LNCaP clone FGC (cell line): Measurements from ENCODE around the gene ABCC8.

Experiments used
- DNase-seq: peaks from one replicate; pipeline ENCODE4 v3.0.0-alpha.2; 2011; ENCODE audit warnings: low read depth
- H3K4me3 ChIP-seq: 2 replicates; pipeline ENCODE4 v1.5.1; 2011; ENCODE audit warnings: mild to moderate bottlenecking, low read depth, low read length, control low read depth
- TF ChIP-seq, protein P1 (sequence below): IDR thresholded peaks from 2 replicates; pipeline ENCODE4 v1.5.1; 2012; ENCODE audit warnings: mild to moderate bottlenecking; ENCODE audit not compliant: control insufficient read depth, insufficient read depth; ENCODE audit errors: extremely low read depth

Gene ABCC8

DNA sequence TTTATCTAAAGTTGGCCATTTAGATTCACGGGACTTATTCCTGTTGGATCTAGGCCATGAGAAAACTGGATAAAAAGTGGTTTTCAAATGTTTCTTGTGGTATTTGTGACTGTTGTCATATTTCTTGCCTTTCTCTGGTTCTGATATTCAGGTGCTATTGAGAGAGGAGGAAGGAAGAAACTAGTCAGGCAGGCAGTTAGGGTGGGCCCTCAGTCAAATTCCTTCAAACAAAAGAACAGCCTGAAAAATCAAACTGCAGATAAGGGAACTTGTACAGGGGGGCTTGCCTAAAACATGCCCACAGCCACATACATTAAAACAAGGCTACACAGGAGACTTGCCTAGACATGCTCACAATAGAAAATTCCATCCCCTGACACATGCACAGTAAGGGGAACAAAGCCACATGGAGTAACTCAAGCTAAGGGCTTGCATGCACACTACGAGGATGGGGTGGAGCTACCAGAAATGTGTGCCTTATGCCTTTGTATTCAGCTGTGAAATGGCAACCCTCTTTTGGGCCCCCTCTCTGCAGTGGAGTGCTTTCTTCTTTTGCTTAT is 106.9 kb downstream of the ABCC8 start:
- DNase-seq: no peak
- TF ChIP-seq, protein P1, sequence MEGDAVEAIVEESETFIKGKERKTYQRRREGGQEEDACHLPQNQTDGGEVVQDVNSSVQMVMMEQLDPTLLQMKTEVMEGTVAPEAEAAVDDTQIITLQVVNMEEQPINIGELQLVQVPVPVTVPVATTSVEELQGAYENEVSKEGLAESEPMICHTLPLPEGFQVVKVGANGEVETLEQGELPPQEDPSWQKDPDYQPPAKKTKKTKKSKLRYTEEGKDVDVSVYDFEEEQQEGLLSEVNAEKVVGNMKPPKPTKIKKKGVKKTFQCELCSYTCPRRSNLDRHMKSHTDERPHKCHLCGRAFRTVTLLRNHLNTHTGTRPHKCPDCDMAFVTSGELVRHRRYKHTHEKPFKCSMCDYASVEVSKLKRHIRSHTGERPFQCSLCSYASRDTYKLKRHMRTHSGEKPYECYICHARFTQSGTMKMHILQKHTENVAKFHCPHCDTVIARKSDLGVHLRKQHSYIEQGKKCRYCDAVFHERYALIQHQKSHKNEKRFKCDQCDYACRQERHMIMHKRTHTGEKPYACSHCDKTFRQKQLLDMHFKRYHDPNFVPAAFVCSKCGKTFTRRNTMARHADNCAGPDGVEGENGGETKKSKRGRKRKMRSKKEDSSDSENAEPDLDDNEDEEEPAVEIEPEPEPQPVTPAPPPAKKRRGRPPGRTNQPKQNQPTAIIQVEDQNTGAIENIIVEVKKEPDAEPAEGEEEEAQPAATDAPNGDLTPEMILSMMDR: no peak
- H3K4me3 ChIP-seq: no peak overlapping the region

DNA sequence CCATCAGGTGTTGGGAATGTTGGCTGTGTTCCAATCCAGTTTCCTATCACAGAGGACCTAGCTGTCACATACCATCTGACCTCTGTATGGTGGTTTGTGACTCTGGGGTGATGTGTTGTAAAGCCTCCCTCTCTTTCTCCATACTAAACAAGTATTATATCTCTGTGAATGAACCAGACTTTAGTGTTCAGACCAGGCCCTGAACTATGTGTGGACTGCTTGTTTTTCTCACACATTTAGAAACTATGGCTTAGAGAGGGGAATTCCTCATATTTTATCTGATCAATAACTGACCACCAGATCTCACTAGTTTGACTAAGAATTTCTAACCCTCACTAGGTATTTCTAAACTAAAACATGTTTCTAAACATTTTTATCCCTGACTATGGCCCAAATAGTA is 107.6 kb downstream of the ABCC8 start:
- TF ChIP-seq, protein P1: no peak
- DNase-seq: no peak
- H3K4me3 ChIP-seq: no peak overlapping the region

DNA sequence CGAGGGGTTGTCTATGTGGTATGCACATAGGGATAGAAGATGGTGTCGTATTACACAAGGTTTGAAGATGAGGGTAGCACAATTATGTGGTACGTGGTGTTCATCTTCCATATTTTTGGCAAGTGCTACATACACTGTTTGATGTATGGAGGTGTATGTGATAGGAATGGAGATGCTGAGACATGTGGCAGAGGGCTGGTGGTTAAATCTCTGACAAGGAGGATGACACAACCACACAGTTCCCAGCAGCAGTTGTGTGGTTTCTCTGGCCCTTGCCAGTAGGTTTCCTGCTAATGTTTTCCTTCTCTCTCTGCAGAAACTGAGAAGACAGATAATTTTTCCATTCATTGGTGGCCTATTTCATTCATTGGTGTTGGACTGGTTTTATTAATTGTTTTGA is 108.1 kb downstream of the ABCC8 start:
- H3K4me3 ChIP-seq: no peak overlapping the region
- TF ChIP-seq, protein P1: no peak
- DNase-seq: no peak

- DNase-seq: no peak
- no peak overlapping the region for H3K4me3 ChIP-seq
- TF ChIP-seq, protein P1: no peak
Measured at GRCh38 chr11:17366495-17366894, 110.2 kb downstream of the ABCC8 start.

DNA sequence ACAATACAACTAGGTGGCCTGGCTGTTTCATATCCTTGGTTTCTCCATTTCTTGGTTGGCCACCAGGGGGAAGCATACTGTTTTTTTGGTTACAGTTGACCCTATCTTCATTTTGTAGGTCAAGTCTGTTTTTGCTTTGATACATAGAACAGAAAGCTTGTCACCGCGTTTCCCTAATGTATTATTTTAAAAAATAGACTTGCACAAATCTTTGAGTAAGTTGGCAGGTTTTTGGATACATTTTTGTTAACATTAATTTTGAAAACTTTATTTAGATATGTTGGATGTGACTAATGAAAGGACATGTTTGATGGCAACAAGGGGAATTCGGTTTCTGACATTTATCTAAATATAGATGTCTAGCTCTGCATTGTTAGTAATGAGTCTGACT is 122.0 kb downstream of the ABCC8 start:
- TF ChIP-seq, protein P1: peak; percentile 61
- DNase-seq: peak; percentile 60
- H3K4me3 ChIP-seq: peak overlapping the region; percentile 64; the same call in 1 of the 2 replicates

- DNase-seq: no peak
- TF ChIP-seq, protein P1: no peak
- H3K4me3 ChIP-seq: peak overlapping the region; percentile 64
Measured at GRCh38 chr11:17353821-17354600, 122.6 kb downstream of the ABCC8 start.
